Immature natural killer cell (primary cell): ENCODE data around the gene GRM4. TPM values are rescaled to one million over a fixed set of nuclear protein-coding genes. Genes with fewer than 3 reads are reported as not detected.

Experiments used
- DNase-seq, 3 donors: peaks; one replicate each; pipeline ENCODE4 v3.0.0; 2022; ENCODE audit warnings: mixed read lengths in 1 of 3
- H3K27ac Mint-ChIP-seq, 6 donors: one replicate each; pipeline ENCODE4 v1.8.0; 2020; ENCODE audit warnings: mixed read lengths in 6 of 6, mild to moderate bottlenecking in 5 of 6, inconsistent platforms in 4 of 6, moderate library complexity in 3 of 6
- H3K27me3 Mint-ChIP-seq, 3 donors: one replicate each; pipeline ENCODE4 v1.8.0; 2020 to 2021; ENCODE audit warnings: low read depth in 3 of 3, mild to moderate bottlenecking in 3 of 3, mixed read lengths in 3 of 3, moderate library complexity in 3 of 3, inconsistent platforms in 1 of 3
- H3K36me3 Mint-ChIP-seq, 3 donors: one replicate each; pipeline ENCODE4 v1.8.0; 2020; ENCODE audit warnings: mixed read lengths in 3 of 3, inconsistent platforms in 2 of 3, mild to moderate bottlenecking in 2 of 3
- H3K4me1 Mint-ChIP-seq, 2 donors: one replicate each; pipeline ENCODE4 v1.8.0; 2020; ENCODE audit warnings: inconsistent platforms in 2 of 2, mild to moderate bottlenecking in 2 of 2, mixed read lengths in 2 of 2, moderate library complexity in 1 of 2
- H3K4me3 Mint-ChIP-seq, 5 donors: one replicate each; pipeline ENCODE4 v1.8.0; 2020; ENCODE audit warnings: mild to moderate bottlenecking in 5 of 5, mixed read lengths in 5 of 5, inconsistent platforms in 3 of 5, moderate library complexity in 3 of 5
- H3K9me3 Mint-ChIP-seq, 6 donors: one replicate each; pipeline ENCODE4 v1.8.0; 2020; ENCODE audit warnings: mild to moderate bottlenecking in 6 of 6, mixed read lengths in 6 of 6, inconsistent platforms in 4 of 6, moderate library complexity in 3 of 6
- polyA plus RNA-seq, 3 donors: library from polyadenylated mRNA; unstranded; fragments of 300-500 nt; fragmentation: Illumina TruSeq; gene quantifications; one replicate each; pipeline ENCODE4 v1.2.3, GENCODE V29; 2021

GRM4 gene
- polyA plus RNA-seq, 3 donors from 2014 or later = not detected

DNA sequence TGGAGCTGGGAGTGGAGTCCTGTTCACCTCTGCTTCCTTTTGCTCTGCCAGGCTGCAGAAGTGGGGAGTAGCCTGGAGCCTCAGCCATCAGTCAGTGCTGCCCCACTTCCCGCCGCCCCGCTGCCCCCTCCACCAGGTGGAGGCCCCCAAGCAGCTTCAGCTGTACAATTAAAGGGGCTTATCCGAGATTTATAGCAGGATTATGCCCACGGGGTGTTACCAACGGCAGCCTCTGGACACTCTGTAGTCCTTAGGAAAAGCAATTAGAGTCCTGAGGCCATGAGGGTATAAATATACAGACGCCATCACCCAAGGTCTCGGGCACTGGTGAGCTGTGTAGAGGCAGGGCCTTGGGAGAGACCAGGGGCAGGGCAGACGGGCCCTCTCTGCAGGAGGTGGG lies 55.4 kb downstream of the GRM4 start:
- no peak for DNase-seq
- Mint-ChIP-seq H3K4me3 (no peak overlapping the region), H3K27me3 (peaks cover 3 to 7% (median 7%) of the 10 kb centered on the region in 3 donors), H3K9me3 (no peaks in the 10 kb centered on the region), H3K36me3 (no peaks in the 10 kb centered on the region), H3K27ac (no peak overlapping the region), H3K4me1 (no peaks in the 10 kb centered on the region)

DNA sequence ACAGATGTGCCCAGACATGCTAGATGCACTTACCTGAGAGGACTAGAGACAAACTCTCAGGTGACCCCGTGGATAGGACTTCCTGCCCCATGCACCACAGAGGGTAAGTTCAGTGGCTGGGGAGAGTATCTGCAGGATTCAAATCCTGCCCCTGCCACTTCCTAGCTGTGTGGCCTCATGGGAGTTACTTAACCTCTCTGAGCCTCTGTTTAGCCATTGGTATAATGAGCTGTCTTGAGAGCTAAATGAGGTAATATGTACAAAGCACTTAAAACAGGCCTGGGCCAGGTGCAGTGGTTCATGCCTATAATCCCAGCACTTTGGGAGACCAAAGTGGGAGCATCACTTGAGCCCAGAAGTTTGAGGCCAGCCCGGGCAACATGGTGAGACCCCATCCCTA lies 59.3 kb downstream of the GRM4 start:
- H3K36me3 Mint-ChIP-seq = no peaks in the 10 kb centered on the region
- no peak for DNase-seq
- no peak overlapping the region for H3K27ac Mint-ChIP-seq
- H3K9me3 Mint-ChIP-seq = no peaks in the 10 kb centered on the region
- H3K27me3 Mint-ChIP-seq = peaks cover 0 to 4% (median 2%) of the 10 kb centered on the region in 3 donors
- no peak overlapping the region for H3K4me3 Mint-ChIP-seq
- no peaks in the 10 kb centered on the region for H3K4me1 Mint-ChIP-seq

DNA sequence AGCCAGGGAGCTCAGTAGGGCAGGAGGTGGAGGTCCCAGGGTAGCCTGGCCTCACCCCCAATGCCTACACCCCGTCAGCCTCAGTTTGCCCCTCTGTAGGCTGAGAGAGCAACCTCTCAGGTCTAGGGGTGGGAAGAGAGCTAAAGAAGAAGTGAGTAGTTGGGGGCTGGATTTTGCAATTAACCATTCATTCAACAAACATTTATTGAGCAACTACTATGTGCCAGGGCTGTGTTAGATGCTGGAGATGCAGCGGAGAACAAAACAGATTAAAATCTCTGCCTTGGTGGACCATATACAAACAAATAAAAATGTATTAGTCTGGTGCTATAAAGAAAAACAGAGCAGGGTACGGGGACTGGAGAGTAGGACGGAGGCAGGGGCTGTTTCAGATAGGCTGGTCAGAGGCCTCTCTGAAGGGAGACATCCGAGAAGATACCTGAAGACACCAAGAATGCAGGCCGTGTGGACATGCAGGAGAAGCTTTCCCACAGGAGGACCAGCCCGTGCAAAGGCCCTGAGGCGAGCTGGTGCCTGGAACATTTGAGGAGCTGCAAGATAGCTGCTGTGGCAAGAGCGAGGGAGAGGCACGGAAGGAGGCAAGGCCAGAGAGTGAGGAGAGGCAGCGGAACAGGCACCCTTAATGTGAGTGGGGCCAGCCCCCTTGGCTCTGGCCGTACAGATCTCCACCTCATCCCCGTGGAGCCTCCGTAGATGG lies 60.3 kb downstream of the GRM4 start:
- Mint-ChIP-seq H3K4me3 (no peak overlapping the region), H3K27me3 (peaks cover 0 to 2% (median 2%) of the 10 kb centered on the region in 3 donors), H3K27ac (no peak overlapping the region), H3K9me3 (no peaks in the 10 kb centered on the region), H3K36me3 (no peaks in the 10 kb centered on the region), H3K4me1 (no peaks in the 10 kb centered on the region)
- DNase-seq = no peak

- Mint-ChIP-seq H3K27me3 (peaks cover 0 to 2% (median 2%) of the 10 kb centered on the region in 3 donors), H3K27ac (no peak overlapping the region), H3K36me3 (no peaks in the 10 kb centered on the region), H3K9me3 (no peaks in the 10 kb centered on the region), H3K4me1 (no peaks in the 10 kb centered on the region), H3K4me3 (no peak overlapping the region)
- DNase-seq = no peak
Observed at GRCh38 chr6:34084591-34085290, 61.1 kb downstream of the GRM4 start.

- DNase-seq = no peak
- no peaks in the 10 kb centered on the region for H3K4me1 Mint-ChIP-seq
- peaks cover 0 to 2% (median 0%) of the 10 kb centered on the region in 3 donors for H3K27me3 Mint-ChIP-seq
- H3K4me3 Mint-ChIP-seq = no peak overlapping the region
- H3K36me3 Mint-ChIP-seq = no peaks in the 10 kb centered on the region
- no peaks in the 10 kb centered on the region for H3K9me3 Mint-ChIP-seq
- H3K27ac Mint-ChIP-seq = no peak overlapping the region
Observed at GRCh38 chr6:34082864-34083626, 62.8 kb downstream of the GRM4 start.

GRCh38 chr6:34082348-34082747 lies 63.5 kb downstream of the GRM4 start:
- Mint-ChIP-seq H3K27ac (no peak overlapping the region), H3K9me3 (no peaks in the 10 kb centered on the region), H3K4me3 (no peak overlapping the region), H3K4me1 (no peaks in the 10 kb centered on the region), H3K36me3 (no peaks in the 10 kb centered on the region), H3K27me3 (peaks cover 0 to 4% (median 0%) of the 10 kb centered on the region in 3 donors)
- DNase-seq = no peak

- no peaks in the 10 kb centered on the region for H3K9me3 Mint-ChIP-seq
- peaks cover 0 to 4% (median 0%) of the 10 kb centered on the region in 3 donors for H3K27me3 Mint-ChIP-seq
- no peaks in the 10 kb centered on the region for H3K4me1 Mint-ChIP-seq
- no peak overlapping the region for H3K4me3 Mint-ChIP-seq
- DNase-seq = no peak
- H3K36me3 Mint-ChIP-seq = no peaks in the 10 kb centered on the region
- H3K27ac Mint-ChIP-seq = no peak overlapping the region
Observed at GRCh38 chr6:34080357-34080756, 65.5 kb downstream of the GRM4 start.

GRCh38 chr6:34079899-34080298 lies 66.0 kb downstream of the GRM4 start:
- no peak for DNase-seq
- Mint-ChIP-seq H3K36me3 (no peaks in the 10 kb centered on the region), H3K9me3 (no peaks in the 10 kb centered on the region), H3K27ac (no peak overlapping the region), H3K4me1 (no peaks in the 10 kb centered on the region), H3K4me3 (no peak overlapping the region), H3K27me3 (peaks cover 0 to 5% (median 0%) of the 10 kb centered on the region in 3 donors)

- no peaks in the 10 kb centered on the region for H3K4me1 Mint-ChIP-seq
- no peak for DNase-seq
- no peak overlapping the region for H3K27ac Mint-ChIP-seq
Observed at GRCh38 chr6:34075906-34076305, 70.0 kb downstream of the GRM4 start.

GRCh38 chr6:34074064-34074742 lies 71.7 kb downstream of the GRM4 start:
- Mint-ChIP-seq H3K36me3 (no peaks in the 10 kb centered on the region), H3K27me3 (peaks cover 0 to 6% (median 4%) of the 10 kb centered on the region in 3 donors), H3K27ac (no peak overlapping the region), H3K4me3 (no peak overlapping the region), H3K9me3 (no peaks in the 10 kb centered on the region), H3K4me1 (no peaks in the 10 kb centered on the region)
- DNase-seq = no peak

More at GRCh38 chr6:34075906-34076305, 70.0 kb downstream of the GRM4 start:
- Mint-ChIP-seq H3K4me3 (no peak overlapping the region), H3K9me3 (no peaks in the 10 kb centered on the region), H3K36me3 (no peaks in the 10 kb centered on the region), H3K27me3 (peaks cover 0 to 4% (median 0%) of the 10 kb centered on the region in 3 donors)

DNA sequence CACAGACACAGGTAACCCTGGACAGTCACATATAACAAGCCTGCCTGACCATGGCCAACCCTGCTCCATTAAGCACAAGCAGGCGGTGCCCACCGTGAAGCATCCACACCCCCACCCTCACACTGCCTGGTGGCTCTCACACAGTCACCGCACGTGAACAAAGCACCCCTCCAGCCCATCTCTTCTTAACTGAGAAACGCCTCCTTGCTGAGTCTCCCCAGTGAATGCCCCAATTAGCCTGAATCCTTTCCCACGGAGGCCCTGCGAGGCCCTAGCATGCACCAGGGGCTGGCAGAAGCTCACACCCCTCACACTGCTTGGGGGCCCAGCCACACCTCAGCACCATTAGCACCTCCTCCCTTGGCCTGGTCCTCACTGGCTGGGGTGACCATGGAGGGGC lies 72.3 kb downstream of the GRM4 start:
- H3K36me3 Mint-ChIP-seq = no peaks in the 10 kb centered on the region

GRCh38 chr6:34072727-34073126 lies 73.2 kb downstream of the GRM4 start:
- Mint-ChIP-seq H3K36me3 (no peaks in the 10 kb centered on the region), H3K27ac (no peak overlapping the region), H3K27me3 (peaks cover 0 to 6% (median 6%) of the 10 kb centered on the region in 3 donors), H3K4me1 (no peaks in the 10 kb centered on the region), H3K4me3 (no peak overlapping the region), H3K9me3 (no peaks in the 10 kb centered on the region)
- no peak for DNase-seq

More for the DNA sequence above, 72.3 kb downstream of the GRM4 start:
- Mint-ChIP-seq H3K9me3 (no peaks in the 10 kb centered on the region), H3K27me3 (peaks cover 0 to 6% (median 4%) of the 10 kb centered on the region in 3 donors), H3K4me1 (no peaks in the 10 kb centered on the region), H3K4me3 (no peak overlapping the region), H3K27ac (no peak overlapping the region)
- no peak for DNase-seq

DNA sequence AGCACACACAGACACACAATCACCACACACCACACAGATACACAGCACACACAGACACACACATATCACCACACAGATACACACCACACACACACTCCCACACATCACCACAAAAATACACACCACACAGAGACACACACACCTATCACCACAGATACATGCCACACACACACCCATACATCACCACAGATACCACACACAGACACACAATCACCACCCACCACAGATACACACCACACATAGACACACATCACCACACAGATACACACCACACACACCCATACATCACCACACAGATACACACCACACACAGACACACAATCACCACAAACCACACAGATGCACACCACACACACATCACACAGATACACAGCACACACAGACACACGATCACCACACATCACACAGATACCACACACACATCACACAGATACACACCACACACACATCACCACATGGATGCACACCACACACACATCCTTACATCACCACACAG lies 74.0 kb downstream of the GRM4 start:
- Mint-ChIP-seq H3K4me1 (no peaks in the 10 kb centered on the region), H3K4me3 (no peak overlapping the region), H3K27me3 (peaks cover 0 to 6% (median 6%) of the 10 kb centered on the region in 3 donors), H3K36me3 (no peaks in the 10 kb centered on the region), H3K9me3 (no peaks in the 10 kb centered on the region), H3K27ac (no peak overlapping the region)
- no peak for DNase-seq
